ENCODE measurements around the gene PSME3IP1.

The PSME3IP1 gene

GRCh38 chr16:57144027-57144426 lies 41.8 kb downstream of the PSME3IP1 start:
- no peak overlapping the region for H3K27ac ChIP-seq (replicated peaks)
- no peaks in the 10 kb centered on the region for H3K27me3 ChIP-seq (ENCODE audit: insufficient read depth, poor library complexity, severe bottlenecking)
- H3K4me3 ChIP-seq (replicated peaks; ENCODE audit: insufficient read depth, low read length) = no peak overlapping the region
- DNase-seq (ENCODE audit: low read depth in 1 of 2, low spot score in 1 of 2) = no peak
- TF ChIP-seq GABPA (IDR thresholded peaks at IDR 0.05; ENCODE audit: low read depth) (no peak), CTCF (IDR thresholded peaks at IDR 0.05; ENCODE audit: insufficient read depth, low read length) (no peak), POLR2AphosphoS5 (IDR thresholded peaks at IDR 0.05; ENCODE audit: low read depth) (no peak), SPI1 (IDR thresholded peaks at IDR 0.05; ENCODE audit: borderline replicate concordance, low read depth) (no peak), REST (IDR thresholded peaks at IDR 0.05; ENCODE audit: insufficient replicate concordance, low read depth) (no peak)

GRCh38 chr16:57143149-57143921 lies 42.5 kb downstream of the PSME3IP1 start:
- DNase-seq (ENCODE audit: low read depth in 1 of 2, low spot score in 1 of 2) = no peak
- Histone ChIP-seq H3K27me3 (ENCODE audit: insufficient read depth, poor library complexity, severe bottlenecking) (no peaks in the 10 kb centered on the region), H3K27ac (replicated peaks) (no peak overlapping the region), H3K4me3 (replicated peaks; ENCODE audit: insufficient read depth, low read length) (no peak overlapping the region)
- TF ChIP-seq REST (IDR thresholded peaks at IDR 0.05; ENCODE audit: insufficient replicate concordance, low read depth) = no peak
- TF ChIP-seq CTCF (IDR thresholded peaks at IDR 0.05; ENCODE audit: insufficient read depth, low read length) = no peak
- no peak for TF ChIP-seq POLR2AphosphoS5 (IDR thresholded peaks at IDR 0.05; ENCODE audit: low read depth)
- TF ChIP-seq SPI1 (IDR thresholded peaks at IDR 0.05; ENCODE audit: borderline replicate concordance, low read depth) = no peak
- no peak for TF ChIP-seq GABPA (IDR thresholded peaks at IDR 0.05; ENCODE audit: low read depth)

- Histone ChIP-seq H3K27me3 (ENCODE audit: insufficient read depth, poor library complexity, severe bottlenecking) (no peaks in the 10 kb centered on the region), H3K4me3 (replicated peaks; ENCODE audit: insufficient read depth, low read length) (no peak overlapping the region), H3K27ac (replicated peaks) (peak overlapping the region; percentile 10)
- peak in 1 of 2 experiments; percentile 35 for DNase-seq (ENCODE audit: low read depth in 1 of 2, low spot score in 1 of 2)
- TF ChIP-seq REST (IDR thresholded peaks at IDR 0.05; ENCODE audit: insufficient replicate concordance, low read depth) (no peak), GABPA (IDR thresholded peaks at IDR 0.05; ENCODE audit: low read depth) (no peak), SPI1 (IDR thresholded peaks at IDR 0.05; ENCODE audit: borderline replicate concordance, low read depth) (no peak), POLR2AphosphoS5 (IDR thresholded peaks at IDR 0.05; ENCODE audit: low read depth) (no peak), CTCF (IDR thresholded peaks at IDR 0.05; ENCODE audit: insufficient read depth, low read length) (no peak)
These were observed 43.8 kb downstream of the PSME3IP1 start for GRCh38 chr16:57141822-57142631.
